GM23248 (cell line): ENCODE data around the gene KCNA5. TPM values are rescaled to one million over a fixed set of nuclear protein-coding genes. Genes with fewer than 3 reads are reported as not detected.

Source experiments
- DNase-seq: peaks from one replicate; pipeline ENCODE4 v3.0.0-alpha.2; 2015
- H2AFZ ChIP-seq: fragments of 200-600 bp; sonication (generic); 2 replicates; pipeline ENCODE4 v1.6.1; 2016; ENCODE audit warnings: antibody characterized with exemption
- H3F3A ChIP-seq: fragments of 200-600 bp; sonication (generic); 2 replicates; pipeline ENCODE4 v1.6.1; 2016; ENCODE audit warnings: mild to moderate bottlenecking, antibody characterized with exemption, mixed run types; ENCODE audit not compliant: insufficient read depth
- H3K27ac ChIP-seq: fragments of 200-600 bp; sonication (generic); 2 replicates; pipeline ENCODE4 v1.5.1; 2016; ENCODE audit warnings: mild to moderate bottlenecking
- H3K27me3 ChIP-seq: fragments of 200-600 bp; sonication (generic); replicated peaks from 2 replicates; pipeline ENCODE4 v1.6.1; 2016; ENCODE audit warnings: mild to moderate bottlenecking; ENCODE audit not compliant: insufficient read depth
- H3K36me3 ChIP-seq: fragments of 200-600 bp; sonication (generic); 2 replicates; pipeline ENCODE4 v1.6.1; 2016; ENCODE audit warnings: low read depth, mild to moderate bottlenecking
- H3K4me1 ChIP-seq: fragments of 200-600 bp; sonication (generic); 2 replicates; pipeline ENCODE4 v1.6.1; 2016; ENCODE audit warnings: mild to moderate bottlenecking; ENCODE audit not compliant: insufficient read depth
- H3K4me2 ChIP-seq: fragments of 200-600 bp; sonication (generic); one replicate; pipeline ENCODE4 v1.6.1; 2016; ENCODE audit warnings: mild to moderate bottlenecking; ENCODE audit not compliant: unreplicated experiment
- H3K4me3 ChIP-seq: fragments of 200-600 bp; sonication (generic); 2 replicates; pipeline ENCODE4 v1.5.1; 2016; ENCODE audit warnings: mild to moderate bottlenecking
- H3K79me2 ChIP-seq: fragments of 200-600 bp; sonication (generic); 2 replicates; pipeline ENCODE4 v1.6.1; 2016; ENCODE audit warnings: mild to moderate bottlenecking; ENCODE audit not compliant: insufficient read depth
- H3K9ac ChIP-seq: fragments of 200-600 bp; sonication (generic); 2 replicates; pipeline ENCODE4 v1.6.1; 2016; ENCODE audit warnings: mild to moderate bottlenecking
- H3K9me2 ChIP-seq: fragments of 200-600 bp; sonication (generic); 2 replicates; pipeline ENCODE4 v1.6.1; 2016; ENCODE audit warnings: mixed run types, mild to moderate bottlenecking, moderate library complexity; ENCODE audit not compliant: insufficient read depth
- H3K9me3 ChIP-seq: fragments of 200-600 bp; sonication (generic); one replicate; pipeline ENCODE4 v1.6.1; 2017; ENCODE audit warnings: low read depth
- H4K20me1 ChIP-seq: fragments of 200-600 bp; sonication (generic); 2 replicates; pipeline ENCODE4 v1.6.0; 2016; ENCODE audit not compliant: insufficient read depth
- EZH2 ChIP-seq: fragments of 200-600 bp; sonication (generic); IDR thresholded peaks from 2 replicates; pipeline ENCODE4 v1.6.1; 2018; ENCODE audit warnings: antibody characterized with exemption, mild to moderate bottlenecking; ENCODE audit not compliant: insufficient read depth, poor library complexity, severe bottlenecking
- EZH2phosphoT487 ChIP-seq: fragments of 200-600 bp; sonication (generic); IDR thresholded peaks from 2 replicates; pipeline ENCODE4 v1.6.1; 2018; ENCODE audit warnings: antibody characterized with exemption, moderate library complexity, mild to moderate bottlenecking, low read depth; ENCODE audit not compliant: insufficient read depth
- WGBS, 2 experiments: methylation state at CpG; one replicate each; pipeline ENCODE4 v1.1.6; 2015 to 2017; ENCODE audit warnings: low lambda C conversion rate in 2 of 2, low coverage in 1 of 2; ENCODE audit errors: missing lambda C conversion rate in 2 of 2; 5-methylcytosine and 5-hydroxymethylcytosine counted together
- in situ Hi-C: fragments of 300-500 bp; cut with MboI; formaldehyde crosslinking; loops from 2 replicates; pipeline ENCODE4 v1.15.0; 2020
- polyA plus RNA-seq: library from polyadenylated mRNA; unstranded; fragments of >200 nt; fragmentation: Nextera tagmentation; extraction: Ambion mirVana; gene quantifications from 2 replicates; pipeline ENCODE4 v1.2.1, GENCODE V29; 2016
- total RNA-seq: library from RNA; depleted of rRNA; stranded (reverse); fragments of >200 nt; shearing (Covaris generic); gene quantifications from 2 replicates; pipeline ENCODE4 v1.2.3, GENCODE V29; 2014

Gene KCNA5
- total and polyA plus RNA-seq, 2 experiments from 2014 or later: not detected

- Histone ChIP-seq H3K27ac (no peak overlapping the region), H3K9ac (no peak overlapping the region), H3F3A (no peaks in the 10 kb centered on the region), H3K9me2 (no peaks in the 10 kb centered on the region), H3K4me1 (no peaks in the 10 kb centered on the region), H3K27me3 (peaks cover 9% of the 10 kb centered on the region; the same call in 1 of the 2 replicates), H3K36me3 (no peaks in the 10 kb centered on the region), H3K9me3 (no peaks in the 10 kb centered on the region), H4K20me1 (no peaks in the 10 kb centered on the region), H3K4me2 (no peak overlapping the region), H3K4me3 (no peak overlapping the region), H2AFZ (no peak overlapping the region), H3K79me2 (no peaks in the 10 kb centered on the region)
- whole genome bisulfite sequencing, 2 experiments: 38 to 64% methylated on average over 1 of the region's 1 CpG
- in situ Hi-C loops: no loop called here
- no peak for DNase-seq
- TF ChIP-seq EZH2 (no peak), EZH2phosphoT487 (no peak)
Observed at GRCh38 chr12:5033883-5034282, 9.8 kb upstream of the KCNA5 start.

GRCh38 chr12:5034603-5035002 lies 9.1 kb upstream of the KCNA5 start:
- no peaks in the 10 kb centered on the region for H3K9me3 ChIP-seq
- no peaks in the 10 kb centered on the region for H4K20me1 ChIP-seq
- H2AFZ ChIP-seq: no peak overlapping the region
- TF ChIP-seq EZH2 (no peak), EZH2phosphoT487 (no peak)
- no peaks in the 10 kb centered on the region for H3K79me2 ChIP-seq
- H3K27me3 ChIP-seq: peaks cover 16% of the 10 kb centered on the region; the same call in 1 of the 2 replicates
- H3K4me2 ChIP-seq: no peak overlapping the region
- H3K27ac ChIP-seq: no peak overlapping the region
- WGBS, 2 experiments: 63 to 64% methylated on average over 5 of the region's 5 CpGs
- H3K4me3 ChIP-seq: no peak overlapping the region
- H3K36me3 ChIP-seq: no peaks in the 10 kb centered on the region
- DNase-seq: no peak
- no peaks in the 10 kb centered on the region for H3F3A ChIP-seq
- H3K4me1 ChIP-seq: no peaks in the 10 kb centered on the region
- no peaks in the 10 kb centered on the region for H3K9me2 ChIP-seq
- in situ Hi-C loops: no loop called here
- H3K9ac ChIP-seq: no peak overlapping the region

DNA sequence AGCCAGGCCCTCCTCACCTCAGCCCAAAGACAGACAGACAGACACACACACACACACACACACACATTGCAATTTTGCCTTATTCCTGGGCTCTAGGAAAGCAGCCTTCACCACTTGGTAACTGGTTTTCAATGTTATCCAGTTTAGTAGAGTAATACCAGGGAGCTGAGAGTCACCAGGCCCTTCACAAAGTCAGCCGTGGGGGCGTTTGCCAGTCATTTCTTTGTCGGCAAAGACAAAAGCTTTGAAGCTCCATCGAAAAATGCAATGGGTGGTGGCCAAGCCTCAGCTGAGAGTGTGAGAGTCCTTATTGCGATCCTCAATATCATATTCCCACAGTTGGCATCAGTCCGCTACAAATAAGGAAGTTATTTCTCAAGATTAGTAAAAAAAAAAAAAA lies 8.1 kb upstream of the KCNA5 start:
- H4K20me1 ChIP-seq: no peaks in the 10 kb centered on the region
- H3K36me3 ChIP-seq: no peaks in the 10 kb centered on the region
- WGBS, 2 experiments: 28 to 29% methylated on average over 6 of the region's 6 CpGs
- no peak overlapping the region for H3K4me2 ChIP-seq
- in situ Hi-C loops: no loop called here
- H3K27ac ChIP-seq: no peak overlapping the region
- H3F3A ChIP-seq: no peaks in the 10 kb centered on the region
- no peak overlapping the region for H3K4me3 ChIP-seq
- H3K9me2 ChIP-seq: no peaks in the 10 kb centered on the region
- DNase-seq: no peak
- H2AFZ ChIP-seq: no peak overlapping the region
- no peaks in the 10 kb centered on the region for H3K9me3 ChIP-seq
- H3K4me1 ChIP-seq: no peaks in the 10 kb centered on the region
- no peak for TF ChIP-seq EZH2
- TF ChIP-seq EZH2phosphoT487: no peak
- no peak overlapping the region for H3K9ac ChIP-seq
- H3K79me2 ChIP-seq: no peaks in the 10 kb centered on the region
- peaks cover 13% of the 10 kb centered on the region for H3K27me3 ChIP-seq

GRCh38 chr12:5036031-5036430 lies 7.6 kb upstream of the KCNA5 start:
- no peak overlapping the region for H3K4me2 ChIP-seq
- H3K27ac ChIP-seq: no peak overlapping the region
- no peaks in the 10 kb centered on the region for H3K9me2 ChIP-seq
- no peak overlapping the region for H3K9ac ChIP-seq
- no peak for TF ChIP-seq EZH2phosphoT487
- TF ChIP-seq EZH2: no peak
- H3K27me3 ChIP-seq: peaks cover 17% of the 10 kb centered on the region
- H3K79me2 ChIP-seq: no peaks in the 10 kb centered on the region
- in situ Hi-C loops: no loop called here
- H3K4me1 ChIP-seq: no peaks in the 10 kb centered on the region
- no peaks in the 10 kb centered on the region for H3K36me3 ChIP-seq
- DNase-seq: no peak
- no peak overlapping the region for H3K4me3 ChIP-seq
- no peaks in the 10 kb centered on the region for H4K20me1 ChIP-seq
- H2AFZ ChIP-seq: no peak overlapping the region
- H3K9me3 ChIP-seq: no peaks in the 10 kb centered on the region
- no peaks in the 10 kb centered on the region for H3F3A ChIP-seq
- 20 to 28% methylated on average over 7 of the region's 7 CpGs for WGBS, 2 experiments

- H3K9me2 ChIP-seq: no peaks in the 10 kb centered on the region
- H3K79me2 ChIP-seq: no peaks in the 10 kb centered on the region
- WGBS, 2 experiments: 52 to 54% methylated on average over 9 of the region's 9 CpGs
- H3K4me2 ChIP-seq: no peak overlapping the region
- no peak overlapping the region for H3K27ac ChIP-seq
- H3K36me3 ChIP-seq: no peaks in the 10 kb centered on the region
- no peak for DNase-seq
- in situ Hi-C loops: no loop called here
- peaks cover 34% of the 10 kb centered on the region for H3K27me3 ChIP-seq
- TF ChIP-seq EZH2phosphoT487 (no peak), EZH2 (no peak)
- no peaks in the 10 kb centered on the region for H3K9me3 ChIP-seq
- H4K20me1 ChIP-seq: no peaks in the 10 kb centered on the region
- H3K9ac ChIP-seq: no peak overlapping the region
- H3K4me1 ChIP-seq: no peaks in the 10 kb centered on the region
- no peak overlapping the region for H2AFZ ChIP-seq
- no peak overlapping the region for H3K4me3 ChIP-seq
- no peaks in the 10 kb centered on the region for H3F3A ChIP-seq
Observed at GRCh38 chr12:5037795-5038357, 5.8 kb upstream of the KCNA5 start.
